ENCODE data around the gene UCHL1. TPM values are rescaled to one million over a fixed set of nuclear protein-coding genes. Genes with fewer than 3 reads are reported as not detected.
"Not testable (repeated sequence)": the region's sequence is repeated elsewhere in the genome, so short reads cannot be mapped to it uniquely, and the experiment has no call there.

UCHL1 gene
- total RNA-seq, 2 experiments from 2014 or later, result 0.99 to 1.1 TPM

- Mint-ChIP-seq H3K27me3 (peaks cover 7% of the 10 kb centered on the region), H3K9me3 (no peaks in the 10 kb centered on the region), H3K4me1 (ENCODE audit: low read depth) (no peaks in the 10 kb centered on the region), H3K27ac (no peak overlapping the region), H3K4me3 (no peak overlapping the region), H3K36me3 (no peaks in the 10 kb centered on the region)
- ChIA-PET POLR2A (no interaction called here), CTCF (no interaction called here)
- intact Hi-C loops (cut with micrococcal nuclease), result no loop called here
- no peak for DNase-seq
Measured at GRCh38 chr4:41245983-41246382, 10.7 kb upstream of the UCHL1 start.

DNA sequence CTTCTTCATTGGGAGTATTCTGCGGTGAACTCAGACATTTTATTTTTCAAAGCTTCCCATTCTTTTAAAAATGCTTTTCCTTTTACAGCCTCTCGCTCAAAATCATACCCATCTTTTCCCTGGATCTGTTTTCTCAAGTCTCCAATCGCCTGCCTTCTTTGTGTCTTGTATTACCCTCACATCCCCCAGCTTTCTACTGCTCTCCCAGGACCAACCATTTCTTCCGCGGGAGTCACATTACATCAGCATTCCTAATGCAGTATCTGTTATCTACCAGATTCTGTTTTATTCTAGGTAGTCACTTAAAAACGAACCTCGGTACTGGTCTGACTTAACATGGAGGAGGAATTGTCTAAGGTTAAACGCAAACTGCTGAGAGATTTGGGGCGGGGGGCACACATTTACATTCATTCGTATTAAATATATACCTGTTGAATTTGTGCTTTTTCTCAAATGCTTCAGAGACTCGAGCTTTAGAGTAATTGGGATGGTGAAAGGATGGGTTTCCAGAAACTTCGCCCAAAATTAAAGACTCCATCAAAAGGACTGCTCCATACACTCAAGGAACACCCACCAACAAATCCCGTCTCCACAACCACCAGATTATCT lies 493 bp upstream of the UCHL1 start:
- ChIA-PET POLR2A (no interaction called here), CTCF (interaction anchor here (1.3 kb wide), 1 partner anchor 347 kb away, joined by 3 read pairs; no protein-coding TSS in a partner anchor)
- intact Hi-C loops (cut with micrococcal nuclease), result no loop called here
- Mint-ChIP-seq H3K27ac (no peak overlapping the region), H3K27me3 (peaks cover 31% of the 10 kb centered on the region), H3K9me3 (no peaks in the 10 kb centered on the region), H3K36me3 (no peaks in the 10 kb centered on the region), H3K4me3 (no peak overlapping the region), H3K4me1 (ENCODE audit: low read depth) (peaks cover 10% of the 10 kb centered on the region)
- no peak for DNase-seq

DNA sequence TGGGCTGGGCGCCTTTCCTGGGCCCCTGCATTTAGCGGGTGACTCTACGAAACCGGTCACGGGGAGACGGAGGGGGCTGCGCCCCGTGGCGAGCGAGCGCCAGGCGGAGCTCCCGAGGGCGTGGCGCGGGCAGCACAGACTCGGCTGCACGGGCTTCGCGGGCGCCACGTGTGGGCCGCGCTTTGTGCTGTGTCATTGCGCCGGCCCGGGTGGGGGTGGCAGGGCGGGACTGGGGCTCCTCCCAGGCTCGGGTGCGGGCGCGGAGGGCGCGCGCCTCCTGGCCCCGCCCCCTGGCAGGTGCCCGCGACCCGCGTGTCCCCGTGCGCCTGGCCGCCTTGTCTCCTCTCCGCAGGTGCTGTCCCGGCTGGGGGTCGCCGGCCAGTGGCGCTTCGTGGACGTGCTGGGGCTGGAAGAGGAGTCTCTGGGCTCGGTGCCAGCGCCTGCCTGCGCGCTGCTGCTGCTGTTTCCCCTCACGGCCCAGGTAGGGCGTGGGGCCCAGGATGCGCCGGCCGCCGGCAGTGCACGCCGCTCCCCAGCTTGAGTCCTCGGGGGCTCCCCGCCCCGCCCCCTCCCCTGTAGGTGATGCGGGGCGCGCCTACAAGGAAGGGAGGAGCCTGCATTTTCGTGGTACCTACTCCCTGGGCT lies 651 bp downstream of the UCHL1 start:
- Mint-ChIP-seq H3K27me3 (peaks cover 35% of the 10 kb centered on the region), H3K36me3 (no peaks in the 10 kb centered on the region), H3K4me3 (peak overlapping the region; percentile 62), H3K27ac (no peak overlapping the region), H3K9me3 (no peaks in the 10 kb centered on the region), H3K4me1 (ENCODE audit: low read depth) (peaks cover 10% of the 10 kb centered on the region)
- ChIA-PET POLR2A (interaction anchor here (0.5 kb wide), 1 partner anchor 1050 kb away, joined by 3 read pairs; no protein-coding TSS in a partner anchor), CTCF (interaction anchor here (1.7 kb wide), 1 partner anchor 404 kb away, joined by 4 read pairs; no protein-coding TSS in a partner anchor)
- peak; percentile 46 for DNase-seq
- intact Hi-C loops (cut with micrococcal nuclease), result no loop called here

GRCh38 chr4:41257906-41258305 lies 1.2 kb downstream of the UCHL1 start:
- ChIA-PET CTCF (interaction anchor here (1.0 to 1.7 kb wide), 2 partner anchors 46 to 404 kb away, joined by 3 to 4 read pairs; no protein-coding TSS in a partner anchor), POLR2A (interaction anchor here (0.6 kb wide), 1 partner anchor 12 kb away, joined by 3 read pairs; no protein-coding TSS in a partner anchor)
- no peak overlapping the region for H3K27ac Mint-ChIP-seq
- intact Hi-C loops (cut with micrococcal nuclease), result no loop called here
- peak overlapping the region; percentile 62 for H3K4me3 Mint-ChIP-seq
- H3K4me1 Mint-ChIP-seq (ENCODE audit: low read depth), result peaks cover 10% of the 10 kb centered on the region
- DNase-seq, result no peak
- H3K9me3 Mint-ChIP-seq, result no peaks in the 10 kb centered on the region
- H3K27me3 Mint-ChIP-seq, result peaks cover 35% of the 10 kb centered on the region
- no peaks in the 10 kb centered on the region for H3K36me3 Mint-ChIP-seq

- H3K36me3 Mint-ChIP-seq, result no peaks in the 10 kb centered on the region
- H3K27ac Mint-ChIP-seq, result no peak overlapping the region
- peaks cover 37% of the 10 kb centered on the region for H3K27me3 Mint-ChIP-seq
- ChIA-PET POLR2A (no interaction called here), CTCF (interaction anchor here (1.0 to 2.0 kb wide), 3 partner anchors 22 to 403 kb away, joined by 3 to 8 read pairs (median 4); no protein-coding TSS in a partner anchor)
- H3K9me3 Mint-ChIP-seq, result no peaks in the 10 kb centered on the region
- no peak overlapping the region for H3K4me3 Mint-ChIP-seq
- DNase-seq, result no peak
- H3K4me1 Mint-ChIP-seq (ENCODE audit: low read depth), result peaks cover 10% of the 10 kb centered on the region
- intact Hi-C loops (cut with micrococcal nuclease), result no loop called here
Measured at GRCh38 chr4:41258783-41259182, 2.1 kb downstream of the UCHL1 start.

DNA sequence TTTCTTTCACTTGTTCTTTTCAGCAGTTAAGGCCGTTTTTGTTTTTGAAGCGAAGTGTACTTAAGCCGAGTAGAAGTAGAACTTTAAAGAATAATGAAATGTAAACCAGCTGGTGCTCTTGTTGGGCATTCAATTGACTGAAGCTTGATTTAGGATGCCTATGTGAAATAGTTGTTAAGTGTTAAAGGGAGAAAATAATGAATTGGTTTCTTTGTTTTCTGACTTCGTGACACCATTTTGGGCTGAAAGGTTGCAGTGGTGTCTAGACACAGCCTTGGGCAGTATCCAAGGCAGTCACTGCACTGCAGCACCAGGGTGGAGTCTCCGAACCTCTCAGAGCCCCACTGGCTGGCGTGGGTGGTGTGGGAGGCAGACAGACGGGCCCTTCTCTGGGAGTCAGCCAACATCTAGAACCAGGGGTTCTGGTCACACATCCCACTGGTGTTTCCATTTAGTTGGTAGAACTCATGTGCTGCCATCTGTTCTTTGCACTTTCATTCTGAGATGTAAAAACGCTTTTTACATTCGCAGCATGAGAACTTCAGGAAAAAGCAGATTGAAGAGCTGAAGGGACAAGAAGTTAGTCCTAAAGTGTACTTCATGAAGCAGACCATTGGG lies 3.5 kb downstream of the UCHL1 start:
- Mint-ChIP-seq H3K36me3 (no peaks in the 10 kb centered on the region), H3K27ac (no peak overlapping the region), H3K27me3 (peaks cover 39% of the 10 kb centered on the region), H3K4me1 (ENCODE audit: low read depth) (peaks cover 10% of the 10 kb centered on the region), H3K4me3 (no peak overlapping the region), H3K9me3 (no peaks in the 10 kb centered on the region)
- DNase-seq, result no peak
- ChIA-PET CTCF (interaction anchor here (2.0 kb wide), 1 partner anchor 21 kb away, joined by 8 read pairs; no protein-coding TSS in a partner anchor), POLR2A (no interaction called here)
- intact Hi-C loops (cut with micrococcal nuclease), result no loop called here

GRCh38 chr4:41262198-41262597 lies 5.5 kb downstream of the UCHL1 start:
- H3K27ac Mint-ChIP-seq, result no peak overlapping the region
- no peaks in the 10 kb centered on the region for H3K9me3 Mint-ChIP-seq
- POLR2A ChIA-PET, result no interaction called here
- peaks cover 8% of the 10 kb centered on the region for H3K4me1 Mint-ChIP-seq (ENCODE audit: low read depth)
- H3K4me3 Mint-ChIP-seq, result no peak overlapping the region
- no peaks in the 10 kb centered on the region for H3K36me3 Mint-ChIP-seq
- CTCF ChIA-PET, result no interaction called here
- DNase-seq, result no peak
- peaks cover 24% of the 10 kb centered on the region for H3K27me3 Mint-ChIP-seq
- intact Hi-C loops (cut with micrococcal nuclease), result no loop called here

DNA sequence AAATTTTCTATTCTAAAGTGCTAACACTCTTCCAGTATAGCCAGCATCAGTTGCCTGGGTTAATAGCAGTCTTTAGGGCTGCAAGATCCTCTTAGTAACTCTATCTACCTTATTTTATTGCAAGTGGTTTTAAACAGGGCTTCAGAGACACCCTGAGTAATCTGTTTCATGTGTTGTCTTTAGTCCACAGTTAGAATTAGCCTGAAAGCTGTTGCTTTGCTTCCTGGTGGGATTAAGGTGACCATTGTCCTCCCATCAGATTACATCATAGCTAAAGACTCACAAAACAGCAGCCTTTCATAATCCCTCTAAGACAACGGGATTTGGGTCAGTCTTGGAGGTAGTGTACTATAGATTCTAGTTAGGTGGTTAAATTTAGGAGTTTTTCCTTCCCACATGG lies 7.5 kb downstream of the UCHL1 start:
- ChIA-PET CTCF (no interaction called here), POLR2A (no interaction called here)
- no peaks in the 10 kb centered on the region for H3K9me3 Mint-ChIP-seq
- intact Hi-C loops (cut with micrococcal nuclease), result no loop called here
- DNase-seq, result no peak
- H3K4me1 Mint-ChIP-seq (ENCODE audit: low read depth), result no peaks in the 10 kb centered on the region
- H3K36me3 Mint-ChIP-seq, result no peaks in the 10 kb centered on the region
- no peak overlapping the region for H3K27ac Mint-ChIP-seq
- H3K4me3 Mint-ChIP-seq, result no peak overlapping the region
- peaks cover 11% of the 10 kb centered on the region for H3K27me3 Mint-ChIP-seq

GRCh38 chr4:41267997-41268396 lies 11.3 kb downstream of the UCHL1 start:
- no peak overlapping the region for H3K27ac Mint-ChIP-seq
- no peaks in the 10 kb centered on the region for H3K4me1 Mint-ChIP-seq (ENCODE audit: low read depth)
- ChIA-PET POLR2A (no interaction called here), CTCF (no interaction called here)
- no peak for DNase-seq
- no peak overlapping the region for H3K4me3 Mint-ChIP-seq
- intact Hi-C loops (cut with micrococcal nuclease), result no loop called here
- H3K27me3 Mint-ChIP-seq, result peaks cover 5% of the 10 kb centered on the region
- no peaks in the 10 kb centered on the region for H3K36me3 Mint-ChIP-seq
- no peaks in the 10 kb centered on the region for H3K9me3 Mint-ChIP-seq

DNA sequence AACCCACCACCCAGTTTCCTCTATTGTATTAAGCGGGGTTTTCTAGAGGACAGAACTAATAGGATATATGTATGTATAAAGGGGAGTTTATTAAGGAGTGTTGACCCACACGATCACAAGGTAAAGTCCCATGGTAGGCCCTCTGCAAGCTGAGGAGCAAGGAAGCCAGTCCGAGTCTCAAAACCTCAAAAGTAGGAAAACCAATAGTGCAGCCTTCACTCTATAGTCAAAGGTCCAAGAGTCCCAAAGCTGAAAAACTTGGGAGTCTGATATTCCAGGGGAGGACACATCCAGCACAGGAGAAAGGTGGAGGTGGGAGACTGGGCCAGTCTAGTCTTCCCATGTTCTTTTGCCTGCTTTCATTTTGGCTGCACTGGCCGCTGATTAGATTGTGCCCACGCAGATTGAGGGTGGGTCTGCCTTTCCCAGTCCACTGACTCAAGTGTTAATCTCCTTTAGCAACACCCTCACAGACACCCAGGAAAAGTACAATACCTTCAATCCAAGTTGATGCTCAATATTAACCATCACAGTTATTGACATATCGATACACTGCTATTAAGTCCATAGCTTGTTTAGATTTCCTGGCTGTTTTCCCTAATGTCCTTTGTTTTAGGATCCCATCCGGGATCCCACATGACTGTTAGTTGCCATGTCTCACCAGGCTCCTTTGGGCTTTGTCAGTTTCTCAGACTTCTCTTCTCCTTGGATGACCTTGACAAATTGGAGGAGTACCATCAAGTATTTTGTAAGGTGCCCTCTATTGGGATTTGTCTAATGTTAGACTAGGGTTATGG lies 12.2 kb downstream of the UCHL1 start:
- no peak overlapping the region for H3K27ac Mint-ChIP-seq
- H3K27me3 Mint-ChIP-seq, result peaks cover under 1% of the 10 kb centered on the region
- no peak for DNase-seq
- intact Hi-C loops (cut with micrococcal nuclease), result no loop called here
- H3K4me3 Mint-ChIP-seq, result no peak overlapping the region
- no peaks in the 10 kb centered on the region for H3K4me1 Mint-ChIP-seq (ENCODE audit: low read depth)
- H3K36me3 Mint-ChIP-seq, result no peaks in the 10 kb centered on the region
- CTCF ChIA-PET, result interaction anchor here (1.0 kb wide), 1 partner anchor 393 kb away, joined by 3 read pairs; no protein-coding TSS in a partner anchor
- no peaks in the 10 kb centered on the region for H3K9me3 Mint-ChIP-seq
- POLR2A ChIA-PET, result interaction anchor here (0.6 kb wide), 1 partner anchor 11 kb away, joined by 3 read pairs; no protein-coding TSS in a partner anchor

DNA sequence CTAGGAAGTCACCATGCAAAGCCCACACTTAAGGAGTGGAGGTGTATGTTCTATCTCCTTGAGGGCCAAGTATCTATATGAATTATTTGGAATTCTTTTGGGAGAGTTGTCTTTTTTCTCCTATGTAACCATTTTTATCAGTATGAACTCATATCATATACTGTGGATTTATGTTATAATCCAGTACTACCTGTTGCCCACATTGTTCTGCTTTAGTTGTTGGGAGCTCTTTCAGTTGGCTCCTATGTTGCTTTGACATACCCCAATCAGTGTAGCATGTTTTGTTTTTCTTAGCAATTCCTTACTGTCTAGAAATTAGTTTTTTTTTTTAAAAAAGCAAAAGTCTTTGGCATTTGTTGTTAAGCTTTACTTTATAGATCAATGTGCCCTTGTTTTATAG lies 13.0 kb downstream of the UCHL1 start:
- Mint-ChIP-seq H3K9me3 (no peaks in the 10 kb centered on the region), H3K27me3 (no peaks in the 10 kb centered on the region), H3K4me3 (no peak overlapping the region), H3K36me3 (no peaks in the 10 kb centered on the region), H3K4me1 (ENCODE audit: low read depth) (no peaks in the 10 kb centered on the region), H3K27ac (no peak overlapping the region)
- no peak for DNase-seq
- CTCF ChIA-PET, result interaction anchor here (1.0 kb wide), 1 partner anchor 392 kb away, joined by 3 read pairs; no protein-coding TSS in a partner anchor
- POLR2A ChIA-PET, result interaction anchor here (0.6 kb wide), 1 partner anchor 12 kb away, joined by 3 read pairs; no protein-coding TSS in a partner anchor
- intact Hi-C loops (cut with micrococcal nuclease), result no loop called here

DNA sequence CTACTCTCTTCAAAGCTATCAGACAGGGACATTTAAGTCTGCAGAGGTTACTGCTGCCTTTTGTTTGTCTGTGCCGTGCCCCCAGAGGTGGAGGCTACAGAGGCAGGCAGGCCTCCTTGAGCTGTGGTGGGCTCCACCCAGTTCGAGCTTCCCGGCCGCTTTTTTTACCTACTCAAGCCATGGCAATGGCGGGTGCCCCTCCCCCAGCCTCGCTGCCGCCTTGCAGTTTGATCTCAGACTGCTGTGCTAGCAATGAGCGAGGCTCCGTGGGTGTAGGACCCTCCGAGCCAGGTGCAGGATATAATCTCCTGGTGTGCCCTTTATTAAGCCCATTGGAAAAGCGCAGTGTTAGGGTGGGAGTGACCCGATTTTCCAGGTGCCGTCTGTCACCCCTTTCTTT lies 19.2 kb downstream of the UCHL1 start:
- DNase-seq; POLR2A ChIA-PET; CTCF ChIA-PET; H3K4me3 Mint-ChIP-seq; intact Hi-C loops (cut with micrococcal nuclease); H3K4me1 Mint-ChIP-seq (ENCODE audit: low read depth); H3K27me3 Mint-ChIP-seq; H3K36me3 Mint-ChIP-seq; H3K9me3 Mint-ChIP-seq; H3K27ac Mint-ChIP-seq: not testable (repeated sequence)
